GM21447 (cell line): ENCODE data around the gene IQCM.

Experiments used
- ATAC-seq: cut with Tn5 transposase; IDR thresholded peaks from one replicate; pipeline ENCODE4 v1.9.1; 2021; ENCODE audit not compliant: unreplicated experiment

Gene IQCM

GRCh38 chr4:149781150-149781549 is 34.5 kb downstream of the IQCM start:
- ATAC-seq = no peak

GRCh38 chr4:149768477-149768876 is 47.2 kb downstream of the IQCM start:
- no peak for ATAC-seq

GRCh38 chr4:149766135-149766534 is 49.5 kb downstream of the IQCM start:
- no peak for ATAC-seq

GRCh38 chr4:149765630-149766029 is 50.0 kb downstream of the IQCM start:
- ATAC-seq = no peak

- ATAC-seq = no peak
Observed at GRCh38 chr4:149755969-149756368, 59.7 kb downstream of the IQCM start.

- no peak for ATAC-seq
Observed at GRCh38 chr4:149754526-149754925, 61.1 kb downstream of the IQCM start.

- no peak for ATAC-seq
Observed at GRCh38 chr4:149752729-149753128, 62.9 kb downstream of the IQCM start.

- no peak for ATAC-seq
Observed at GRCh38 chr4:149751174-149751573, 64.5 kb downstream of the IQCM start.

- no peak for ATAC-seq
Observed at GRCh38 chr4:149749784-149750183, 65.9 kb downstream of the IQCM start.

- no peak for ATAC-seq
Observed at GRCh38 chr4:149747646-149748045, 68.0 kb downstream of the IQCM start.

GRCh38 chr4:149746276-149746675 is 69.4 kb downstream of the IQCM start:
- no peak for ATAC-seq

- no peak for ATAC-seq
Observed at GRCh38 chr4:149741186-149741831, 74.3 kb downstream of the IQCM start.

- ATAC-seq = no peak
Observed at GRCh38 chr4:149738156-149738555, 77.5 kb downstream of the IQCM start.

- no peak for ATAC-seq
Observed at GRCh38 chr4:149735796-149736195, 79.8 kb downstream of the IQCM start.

- ATAC-seq = no peak
Observed at GRCh38 chr4:149728444-149728843, 87.2 kb downstream of the IQCM start.

GRCh38 chr4:149727663-149728062 is 88.0 kb downstream of the IQCM start:
- ATAC-seq = no peak

GRCh38 chr4:149723065-149723464 is 92.6 kb downstream of the IQCM start:
- ATAC-seq = no peak

GRCh38 chr4:149719806-149720205 is 95.8 kb downstream of the IQCM start:
- no peak for ATAC-seq

GRCh38 chr4:149719357-149719756 is 96.3 kb downstream of the IQCM start:
- no peak for ATAC-seq

- no peak for ATAC-seq
Observed at GRCh38 chr4:149718500-149718899, 97.1 kb downstream of the IQCM start.

- no peak for ATAC-seq
Observed at GRCh38 chr4:149716728-149717127, 98.9 kb downstream of the IQCM start.

- no peak for ATAC-seq
Observed at GRCh38 chr4:149715822-149716585, 99.6 kb downstream of the IQCM start.

- ATAC-seq = no peak
Observed at GRCh38 chr4:149713031-149713430, 102.6 kb downstream of the IQCM start.
